NK-92 treated with Interleukin-12 subunit alpha and Interleukin-12 subunit beta, amount 100 ng/mL, for 24 hours (cell line): ENCODE results near the gene SERTAD2.
A peak's percentile ranks its signal among the peaks of the same experiment; 100 is the strongest.

Source experiments
- DNase-seq: peaks from one replicate; lab custom pipeline; 2025; lab: John Stamatoyannopoulos, UW

Gene SERTAD2

DNA sequence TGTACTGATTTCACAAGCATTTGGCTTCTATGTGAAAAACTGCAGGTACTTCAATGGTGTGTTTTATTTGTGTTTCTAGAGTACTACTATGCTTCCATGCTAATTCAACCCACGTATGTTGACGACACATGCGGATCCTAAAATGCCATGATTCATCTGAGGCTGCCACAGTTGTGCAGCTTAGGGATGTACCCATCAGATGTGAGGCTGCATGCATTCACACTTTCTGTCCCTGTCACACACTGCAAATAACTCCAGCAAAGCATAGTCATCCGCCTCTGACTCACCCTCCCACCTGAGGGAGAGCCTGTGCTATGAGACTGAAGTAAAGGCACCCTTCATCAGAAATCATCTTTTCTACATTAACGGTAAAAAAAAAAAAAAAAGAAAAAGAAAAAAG, 22.1 kb upstream of the SERTAD2 start:
- peak; percentile 28 for DNase-seq

DNA sequence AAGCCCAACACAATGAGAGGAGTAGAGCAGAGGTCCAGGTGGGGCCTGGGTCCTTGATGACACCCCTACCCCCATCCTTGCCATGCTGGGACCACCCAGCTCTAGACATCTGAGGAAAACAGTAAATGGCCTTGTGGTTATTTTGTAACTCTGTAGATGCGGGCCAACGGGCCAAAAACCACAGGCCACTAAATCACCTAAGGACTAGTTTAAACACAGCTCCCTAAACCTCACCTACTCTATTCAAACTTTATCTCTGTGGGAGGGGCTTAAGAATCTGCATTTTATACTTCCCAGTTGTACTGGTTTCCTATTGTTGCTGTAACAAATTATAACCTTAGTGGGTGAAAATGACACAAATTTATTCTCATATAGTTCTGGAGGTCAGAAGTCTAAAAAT, 19.0 kb upstream of the SERTAD2 start:
- DNase-seq: no peak

DNA sequence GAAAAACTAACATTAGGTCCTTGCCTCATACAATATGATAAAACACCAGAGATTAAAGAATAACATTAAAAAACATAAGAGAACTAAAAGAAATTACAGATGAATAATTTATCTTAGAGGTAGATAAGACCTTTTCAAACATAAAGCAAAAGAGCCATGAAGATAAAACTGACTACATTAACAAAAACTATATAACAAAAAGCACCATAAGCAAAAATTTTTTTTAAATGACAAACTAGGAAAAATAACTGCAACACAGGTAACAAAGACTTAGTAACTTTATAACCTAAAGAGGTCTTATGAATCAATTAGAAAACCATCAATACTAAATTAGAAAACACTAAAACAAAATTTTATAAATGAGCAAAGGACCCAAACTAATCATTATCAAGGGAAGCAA, 16.3 kb upstream of the SERTAD2 start:
- no peak for DNase-seq

DNA sequence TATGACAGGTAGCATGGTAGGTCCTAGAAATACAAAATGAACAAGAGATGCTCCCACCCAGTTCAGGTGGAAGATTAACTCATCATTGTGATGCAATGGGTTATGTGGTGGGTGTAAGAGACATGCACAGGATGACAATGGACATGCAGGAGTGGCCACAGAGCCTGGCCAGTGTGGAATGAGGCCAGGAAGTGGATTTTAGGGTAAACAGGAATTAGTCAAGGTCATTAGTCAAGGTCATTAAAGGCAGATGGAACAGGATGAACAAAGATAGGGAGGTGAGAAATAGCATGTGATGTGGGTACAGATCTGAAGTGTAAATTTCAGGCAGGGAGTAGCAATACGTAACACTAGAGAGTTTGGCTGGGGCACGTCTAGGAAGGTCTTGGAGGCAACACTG, 15.6 kb upstream of the SERTAD2 start:
- no peak for DNase-seq

DNA sequence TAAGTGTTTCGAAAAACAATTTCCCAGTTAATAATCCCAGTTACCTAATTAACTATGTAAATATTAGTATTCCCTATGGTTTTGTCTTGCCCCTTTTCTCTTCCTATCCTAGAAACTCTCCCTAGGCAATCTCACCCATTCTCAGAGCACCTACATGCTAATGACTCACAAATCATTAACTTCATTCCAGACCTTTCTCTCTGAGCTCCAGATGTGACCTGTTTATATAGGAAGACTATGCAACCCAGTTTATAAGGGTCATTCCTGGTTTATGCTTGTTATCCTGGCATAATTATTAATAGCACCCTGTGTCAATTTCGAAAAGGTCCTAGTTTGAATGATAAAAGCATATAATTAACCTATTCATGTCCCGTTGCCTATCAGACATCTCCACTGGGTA, 14.8 kb upstream of the SERTAD2 start:
- DNase-seq: no peak

DNA sequence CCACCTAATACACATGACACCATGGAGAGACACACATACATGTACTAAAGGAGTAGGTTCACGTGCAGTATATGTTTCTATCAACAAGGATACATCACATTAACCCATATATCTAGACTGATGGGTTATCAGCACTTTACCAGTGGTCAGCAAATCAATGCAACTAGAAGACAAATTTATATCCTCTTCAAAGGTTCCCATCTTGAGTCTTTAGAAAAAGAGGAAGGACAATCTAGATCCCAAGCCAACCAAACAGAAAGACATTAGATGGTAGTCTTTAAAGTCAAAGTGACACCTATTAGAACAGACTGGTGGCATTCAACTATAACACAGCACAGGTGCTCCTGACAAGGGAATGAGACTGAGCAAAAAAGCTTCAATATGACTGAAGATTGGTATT, 13.8 kb upstream of the SERTAD2 start:
- DNase-seq: no peak

DNA sequence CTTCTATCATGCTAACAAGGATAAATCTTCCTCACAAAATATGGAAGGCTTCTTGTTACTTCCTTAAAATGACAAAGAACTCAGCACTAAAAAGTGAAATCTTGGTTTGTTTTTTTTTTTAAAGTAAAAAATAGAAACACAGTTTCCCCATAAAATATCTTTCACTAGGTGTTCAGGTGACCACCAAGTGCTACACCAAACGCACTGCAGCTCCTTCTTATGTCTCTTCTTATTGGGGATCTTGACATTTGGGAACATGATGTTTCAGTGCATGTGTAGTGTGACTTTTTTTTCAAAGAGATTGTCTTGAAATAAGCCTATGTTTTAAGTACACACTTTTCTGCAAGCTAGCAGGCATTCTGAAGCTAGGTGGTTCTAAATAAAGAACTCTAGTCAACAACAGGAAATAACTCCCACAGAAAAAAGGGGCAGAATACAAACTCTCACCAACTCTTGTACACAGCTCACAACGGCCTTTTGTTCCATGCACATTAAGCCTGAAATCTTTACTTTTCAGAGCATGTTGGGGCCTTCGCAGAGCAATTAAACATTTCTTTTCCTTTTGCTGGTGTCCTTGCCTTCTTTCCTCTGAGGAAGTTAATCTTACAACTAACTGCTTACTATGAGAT, 13.2 kb upstream of the SERTAD2 start:
- no peak for DNase-seq

DNA sequence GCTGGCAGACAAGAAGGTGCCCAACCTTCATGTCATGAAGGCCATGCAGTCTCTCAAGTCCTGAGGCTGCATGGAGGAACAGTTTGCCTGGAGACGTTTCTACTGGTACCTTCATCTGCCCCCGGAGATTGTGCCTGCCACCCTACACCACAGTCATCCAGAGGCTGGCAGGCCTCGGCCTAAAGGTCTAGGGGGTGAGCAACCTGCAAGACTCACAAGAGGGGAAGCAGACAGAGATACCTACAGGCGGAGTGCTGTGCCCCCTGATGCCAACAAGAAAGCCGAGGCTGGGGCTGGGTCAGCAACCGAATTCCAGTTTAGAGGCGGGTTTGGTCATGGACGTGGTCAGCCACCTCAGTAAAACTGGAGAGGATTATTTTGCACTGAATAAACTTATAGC, 12.0 kb upstream of the SERTAD2 start:
- DNase-seq: no peak

DNA sequence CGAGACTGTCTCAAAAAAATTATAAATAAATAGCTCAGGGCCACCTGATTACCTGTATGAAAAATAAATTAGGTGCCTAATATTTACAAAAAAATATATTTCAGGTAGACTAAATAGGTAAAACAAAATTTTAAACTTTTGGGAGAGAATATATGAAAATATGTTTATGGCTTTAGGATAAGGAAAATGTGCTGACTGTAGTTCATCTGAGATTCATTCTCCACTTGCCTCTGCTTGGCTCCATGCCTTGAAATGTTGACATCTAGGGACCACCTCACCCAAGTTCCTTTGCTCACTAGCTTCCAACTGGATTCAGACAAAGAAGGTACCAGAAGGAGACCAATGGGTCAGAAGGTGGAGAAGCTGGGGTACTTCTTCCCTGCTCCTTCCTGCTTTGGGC, 9.7 kb upstream of the SERTAD2 start:
- DNase-seq: no peak

DNA sequence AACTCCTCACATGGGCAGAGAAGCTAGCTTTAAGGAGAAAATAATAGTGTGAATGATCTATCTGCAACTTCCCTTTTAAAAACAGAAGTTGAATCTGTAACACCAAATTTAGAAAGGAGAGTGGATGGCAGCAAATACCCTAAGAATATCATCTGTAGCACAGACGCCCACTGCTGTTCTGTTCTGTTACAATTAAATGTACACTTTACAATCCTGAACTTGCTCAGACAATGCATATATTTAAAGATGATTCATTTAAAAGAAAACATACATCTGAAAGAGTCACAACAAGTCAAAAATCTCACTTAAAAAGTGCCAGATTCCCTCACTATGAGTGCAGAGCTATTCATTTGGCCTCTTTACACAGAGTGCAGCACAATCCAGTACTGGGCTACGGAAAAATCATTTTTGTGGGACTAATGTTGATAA, 8.0 kb upstream of the SERTAD2 start:
- no peak for DNase-seq

DNA sequence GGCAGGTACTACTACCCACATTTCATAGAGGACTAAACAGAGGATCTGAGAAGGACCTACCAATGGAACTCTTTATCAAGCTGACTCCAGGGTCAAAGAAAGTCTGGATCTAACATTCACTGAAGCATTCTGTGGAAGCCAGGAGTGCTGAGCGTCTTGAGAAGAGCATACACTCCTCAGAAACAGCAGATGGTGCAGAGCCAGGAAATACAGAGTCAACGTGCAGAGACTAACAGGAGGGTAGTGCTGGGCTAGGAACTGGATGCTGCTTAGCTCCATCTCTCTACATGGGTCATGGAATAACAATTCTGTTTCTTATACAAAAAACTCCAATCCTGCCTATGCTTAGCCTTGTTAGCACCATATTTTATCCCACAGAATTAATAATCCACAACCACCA, 5.5 kb upstream of the SERTAD2 start:
- no peak for DNase-seq

DNA sequence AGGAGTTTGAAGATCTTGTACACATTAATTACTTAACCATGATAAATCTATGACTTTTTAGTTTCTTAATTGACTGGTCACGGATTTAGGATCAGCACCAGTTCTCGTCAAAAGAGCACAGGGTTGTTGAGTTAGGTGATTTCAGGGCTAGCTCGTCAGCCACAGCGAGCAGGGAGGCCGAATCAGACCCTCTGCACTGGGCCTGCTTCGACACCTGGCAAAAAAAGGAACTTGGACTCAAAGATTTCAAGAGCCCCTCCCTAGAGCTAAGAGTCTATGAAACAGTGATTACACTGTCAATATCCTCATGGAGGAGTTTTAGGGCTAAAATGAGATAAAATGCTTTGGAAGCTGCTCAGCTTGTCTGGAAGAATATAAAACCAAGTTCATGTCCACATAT, 4.6 kb upstream of the SERTAD2 start:
- DNase-seq: no peak

DNA sequence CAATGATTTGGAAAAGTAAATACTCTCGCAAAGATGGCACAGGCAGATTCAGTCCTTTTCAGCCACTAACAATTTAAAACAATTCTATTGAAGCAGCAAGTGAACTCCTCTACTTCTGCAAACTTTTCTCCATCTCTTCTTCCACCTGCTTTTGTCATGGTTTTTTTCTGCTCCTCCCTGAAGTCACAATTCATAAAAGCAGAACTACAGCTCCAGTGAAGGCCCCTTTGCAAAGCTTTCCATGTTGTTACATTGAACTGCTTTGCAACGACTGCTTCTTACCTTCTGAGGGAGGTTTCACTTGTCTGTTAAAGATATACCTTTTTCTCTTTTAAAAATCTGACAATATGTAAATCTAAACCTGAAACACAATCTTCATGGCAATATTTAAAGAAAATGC, 3.7 kb upstream of the SERTAD2 start:
- DNase-seq: no peak

DNA sequence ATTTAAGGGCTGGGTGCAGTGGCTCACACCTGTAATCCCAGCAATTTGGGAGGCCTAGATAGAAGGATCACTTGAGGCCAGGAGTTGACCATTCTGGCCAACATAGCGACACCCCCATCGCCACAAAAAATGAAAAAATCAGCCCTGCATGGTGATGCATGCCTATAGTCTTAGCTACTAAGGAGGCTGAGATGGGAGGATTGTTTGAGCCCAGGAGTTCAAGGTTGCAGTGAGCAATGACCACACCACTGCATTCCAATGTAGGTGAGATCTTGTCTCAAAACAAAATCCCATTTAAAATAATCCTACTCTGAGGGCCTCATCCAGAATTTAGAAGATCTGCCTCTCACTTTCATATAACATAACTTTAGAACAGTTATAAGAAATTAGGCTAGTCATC, 2.7 kb upstream of the SERTAD2 start:
- no peak for DNase-seq

DNA sequence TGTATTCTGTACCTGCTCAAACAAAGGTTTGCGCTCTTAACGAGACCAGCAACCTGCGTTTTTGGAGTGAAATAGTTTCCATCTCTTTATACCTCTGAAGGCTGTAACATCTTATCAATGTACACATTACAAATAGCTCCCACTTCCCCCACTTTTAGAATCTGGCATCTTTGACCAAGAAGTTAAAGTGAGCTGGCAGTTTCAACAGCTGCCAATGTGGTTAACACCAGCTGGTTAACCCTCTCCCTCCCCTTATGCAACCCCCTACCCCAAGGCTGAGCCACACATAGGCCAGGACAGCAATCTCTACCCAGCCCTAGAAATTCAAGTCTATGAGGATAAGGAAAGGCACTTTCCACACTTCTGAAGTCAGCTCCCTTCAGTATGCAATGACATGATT, 2.2 kb upstream of the SERTAD2 start:
- no peak for DNase-seq

DNA sequence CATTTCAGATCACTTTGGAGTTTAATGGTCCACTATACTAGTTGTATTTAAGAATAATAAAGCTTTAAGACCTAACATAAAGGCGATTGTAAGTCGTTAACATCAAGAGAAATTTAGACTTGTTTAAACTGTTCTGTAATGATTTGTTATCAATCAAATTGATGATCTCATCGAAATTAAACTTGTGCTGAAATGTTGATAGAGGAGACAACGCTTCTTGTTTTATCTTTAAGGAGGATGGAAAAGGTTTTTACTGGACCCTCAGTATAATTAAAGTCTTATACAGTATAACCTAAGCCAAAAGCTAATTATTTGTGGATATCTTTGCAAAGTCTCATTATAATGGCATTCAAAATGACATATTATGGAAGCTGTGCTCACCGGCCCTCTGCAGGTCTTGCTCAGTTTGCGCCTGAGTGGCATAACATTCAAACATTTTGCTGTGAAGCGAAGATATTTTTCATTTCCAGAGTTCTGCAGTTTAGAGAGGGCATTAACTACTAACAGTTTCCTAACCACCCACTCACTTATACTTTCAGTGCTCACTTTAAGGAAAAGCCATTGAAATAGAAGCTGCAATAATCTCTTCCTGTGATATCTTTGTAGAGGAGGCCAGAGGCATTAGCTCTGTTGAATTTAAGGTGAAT, 1.4 kb upstream of the SERTAD2 start:
- DNase-seq: no peak

DNA sequence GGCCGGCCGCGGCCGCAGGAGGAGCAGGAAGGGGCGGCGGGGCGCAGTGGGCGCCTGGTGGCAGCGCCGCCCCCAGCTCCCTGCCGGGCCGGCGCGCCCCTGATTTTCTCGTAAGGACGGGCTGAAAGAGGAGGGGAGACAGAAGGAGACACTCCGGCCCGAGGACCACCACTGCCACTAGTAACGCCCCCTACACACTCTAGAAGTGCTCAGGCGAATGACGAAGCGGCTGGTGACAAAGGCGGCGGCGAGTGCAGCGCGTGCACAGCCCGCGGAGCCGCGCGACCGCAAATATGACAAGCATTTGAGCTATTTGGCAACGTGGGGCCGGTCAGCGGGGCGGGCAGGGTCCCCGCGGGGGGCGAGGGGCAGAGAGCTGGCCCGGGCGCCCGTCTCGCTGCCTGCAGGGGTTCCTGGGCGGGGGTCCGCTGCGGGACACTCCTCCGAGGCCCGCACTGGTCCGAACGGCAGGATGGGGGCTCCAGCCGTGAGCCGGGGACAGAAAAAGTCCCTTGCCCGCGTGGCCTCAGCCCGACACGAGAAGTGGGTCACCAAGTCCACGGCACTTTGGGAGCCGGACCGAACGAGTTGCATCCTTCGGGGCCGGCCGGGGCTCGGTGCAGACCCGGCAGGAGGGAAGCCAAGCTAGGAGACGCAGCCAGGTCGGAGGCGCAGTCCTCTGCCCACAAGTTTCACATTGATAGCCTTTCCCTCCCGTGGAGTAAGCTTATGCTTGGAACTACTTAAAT, 524 bp upstream of the SERTAD2 start:
- peak; percentile 68 for DNase-seq

DNA sequence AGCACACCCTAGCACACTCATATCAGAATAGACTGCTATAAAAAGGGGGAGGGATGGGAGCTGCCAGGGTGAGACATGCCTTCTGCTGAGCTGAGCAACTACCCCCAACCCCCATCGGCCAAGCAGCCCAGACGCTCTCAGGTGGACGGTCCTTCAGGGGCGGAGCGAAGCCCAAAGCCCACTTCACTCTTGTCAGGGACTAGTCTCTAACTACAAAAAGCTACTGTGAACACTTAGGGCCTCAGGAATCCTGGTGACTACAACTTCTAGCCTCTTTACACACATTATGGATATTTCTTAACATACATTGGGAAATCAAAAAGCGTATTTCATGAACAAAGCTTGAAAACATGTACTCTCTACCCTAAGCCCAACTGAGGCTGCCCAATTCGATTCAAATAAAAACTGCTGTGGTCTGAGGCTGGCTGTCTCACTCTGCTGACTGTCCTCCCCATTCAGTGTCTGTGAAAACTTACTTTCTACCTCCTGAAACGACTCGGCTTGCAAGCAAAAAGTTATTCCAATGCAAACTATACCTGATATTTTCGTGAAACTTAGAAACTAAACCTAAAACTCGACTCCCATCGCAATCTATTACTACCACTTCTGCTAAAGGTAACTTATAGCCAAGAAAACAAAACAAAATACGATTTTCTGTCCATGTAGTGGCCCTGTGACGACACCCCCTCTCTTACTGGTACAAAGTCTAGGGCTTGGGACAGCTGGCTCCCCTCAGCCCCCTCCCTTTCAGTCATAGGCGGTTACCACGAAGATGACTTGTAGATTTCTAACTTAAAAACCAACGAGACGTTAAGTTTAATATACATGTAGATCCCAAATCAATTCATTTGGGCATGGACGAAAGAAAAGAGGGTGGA, 1.2 kb downstream of the SERTAD2 start:
- DNase-seq: no peak

DNA sequence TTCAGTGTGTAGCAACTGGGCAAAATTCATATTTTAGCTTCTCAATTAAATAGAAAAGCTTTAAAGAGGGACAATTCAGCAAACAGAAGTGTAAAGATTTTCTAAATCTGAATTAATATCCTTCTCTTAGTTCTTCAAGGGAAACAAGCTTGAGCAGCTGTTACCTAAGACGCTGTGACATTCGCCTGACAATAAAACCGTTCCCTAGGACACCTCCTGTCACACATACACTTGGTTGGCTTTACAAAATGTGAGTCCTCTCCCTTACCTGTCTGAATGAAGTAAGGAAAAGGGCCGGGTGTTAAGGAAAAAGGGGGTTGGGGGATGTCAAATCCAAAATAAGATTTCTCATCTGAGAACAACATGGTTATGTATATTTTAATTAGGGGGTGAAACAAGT, 2.1 kb downstream of the SERTAD2 start:
- DNase-seq: no peak

DNA sequence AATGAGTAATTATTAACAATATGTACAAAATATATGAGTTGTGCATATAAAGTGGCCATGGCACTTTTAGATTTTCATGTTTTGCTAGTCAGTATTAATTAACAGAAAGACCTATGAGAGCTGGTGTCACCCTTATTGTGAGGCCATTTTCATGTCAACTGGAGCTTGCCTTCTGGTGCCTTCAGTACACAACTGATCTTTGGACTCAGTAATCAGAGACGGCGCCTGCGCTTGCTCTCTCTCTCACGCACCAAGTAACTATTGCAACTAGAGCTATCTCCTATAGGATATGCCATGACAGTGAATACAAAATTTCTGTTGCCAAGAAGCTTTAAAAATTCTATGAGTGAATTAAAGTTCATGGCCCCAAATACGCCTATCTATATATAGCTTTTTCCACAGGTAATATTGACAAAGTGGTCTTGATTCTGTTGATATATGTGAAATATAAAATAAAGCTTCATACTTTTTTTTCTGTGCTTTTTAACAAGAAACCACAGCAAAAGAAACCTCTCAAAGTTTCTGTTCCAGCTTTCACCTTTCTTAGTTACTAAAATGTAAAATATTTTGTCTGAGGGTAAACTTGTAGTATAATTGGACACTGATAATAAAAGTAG, 2.9 kb downstream of the SERTAD2 start:
- DNase-seq: no peak

DNA sequence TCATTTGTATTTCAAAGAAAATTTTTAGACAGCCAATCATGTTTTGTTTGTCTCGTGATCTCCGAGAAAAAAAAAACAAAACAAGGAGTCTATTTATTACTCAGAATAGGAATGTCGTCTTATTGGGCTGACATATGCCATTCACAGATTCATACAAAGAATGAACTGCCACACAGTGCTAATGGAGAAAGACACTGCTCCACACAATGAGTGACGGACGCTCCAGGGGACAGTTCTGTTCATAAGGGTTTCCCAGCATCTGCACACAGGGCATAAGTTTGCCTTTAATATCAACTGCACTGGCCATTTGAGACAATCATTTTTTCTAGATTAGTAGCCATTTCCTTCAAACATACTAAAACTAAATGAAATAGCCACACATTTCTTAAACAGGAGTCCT, 3.4 kb downstream of the SERTAD2 start:
- DNase-seq: no peak

DNA sequence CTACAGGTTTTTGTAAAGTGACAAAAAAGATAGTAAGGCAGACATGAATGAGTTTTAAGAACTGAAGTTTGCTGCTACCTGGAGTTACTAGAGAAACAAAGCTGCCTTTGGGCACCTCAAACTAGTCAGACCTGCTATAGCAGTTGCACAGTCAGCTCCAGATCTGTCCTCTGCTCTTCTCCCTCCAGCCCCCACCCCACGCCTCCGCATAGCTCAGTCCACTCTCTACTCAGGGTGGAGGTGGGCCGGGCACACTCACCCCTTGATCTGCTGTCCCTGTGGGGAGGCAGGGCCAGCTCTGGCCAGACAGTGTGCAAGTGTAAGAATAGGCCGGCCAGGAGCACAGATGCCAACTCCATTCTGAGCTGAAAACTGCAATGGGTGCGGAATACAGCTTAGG, 4.1 kb downstream of the SERTAD2 start:
- DNase-seq: no peak
